Measurements from ENCODE around the gene KCTD12.

The KCTD12 gene

GRCh38 chr13:76846363-76846762, 39.8 kb downstream of the KCTD12 start:
- DNase-seq: no peak
- no peak overlapping the region for H2AFZ ChIP-seq (ENCODE audit: low read length)
- no peak overlapping the region for H3K4me3 ChIP-seq (ENCODE audit: low read length)
- H3K4me1 ChIP-seq (ENCODE audit: low read length): no peaks in the 10 kb centered on the region
- H3K9me3 ChIP-seq (replicated peaks; ENCODE audit: insufficient read depth, low read length): no peaks in the 10 kb centered on the region
- no peak overlapping the region for H3K9ac ChIP-seq (ENCODE audit: low read length)
- no peaks in the 10 kb centered on the region for H3F3A ChIP-seq (ENCODE audit: insufficient read depth, low read length)
- no peaks in the 10 kb centered on the region for H4K20me1 ChIP-seq (ENCODE audit: insufficient read depth, low read length)
- TF ChIP-seq EZH2phosphoT487 (IDR thresholded peaks at IDR 0.05; ENCODE audit: low read length): no peak
- TF ChIP-seq CTCF (IDR thresholded peaks at IDR 0.05; ENCODE audit: low read length): no peak
- TF ChIP-seq EZH2 (optimal IDR thresholded peaks at IDR 0.05; ENCODE audit: low read depth, low read length): no peak
- no peaks in the 10 kb centered on the region for H3K27me3 ChIP-seq (replicated peaks; ENCODE audit: insufficient read depth, low read length)
- no peaks in the 10 kb centered on the region for H3K36me3 ChIP-seq (replicated peaks; ENCODE audit: insufficient read depth, low read length)
- no peak overlapping the region for H3K27ac ChIP-seq (ENCODE audit: low read length)
- H3K9me2 ChIP-seq (replicated peaks; ENCODE audit: insufficient read depth, low read length): no peaks in the 10 kb centered on the region
- H3K79me2 ChIP-seq (ENCODE audit: low read length): no peaks in the 10 kb centered on the region
- no peak overlapping the region for H3K4me2 ChIP-seq (ENCODE audit: low read depth, low read length)

DNA sequence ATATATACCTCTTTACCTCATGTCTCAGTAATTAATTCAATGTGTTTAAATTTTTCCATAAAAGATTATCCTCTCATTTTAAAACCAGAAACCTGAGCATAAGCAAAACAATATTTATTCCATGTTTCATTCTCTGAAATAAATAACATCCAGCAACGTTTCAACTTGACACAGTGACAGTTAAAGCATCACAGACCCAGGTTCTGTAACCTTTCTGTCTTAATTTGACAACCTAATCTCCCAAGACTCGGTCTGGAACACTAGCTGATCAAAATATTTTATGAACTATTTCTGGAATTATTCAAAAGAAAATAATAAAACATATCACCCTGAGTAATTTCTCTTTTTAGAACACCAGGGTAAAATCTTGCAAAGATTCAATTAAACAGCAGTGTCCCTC, 40.3 kb downstream of the KCTD12 start:
- Histone ChIP-seq H3K4me1 (ENCODE audit: low read length) (no peaks in the 10 kb centered on the region), H3K79me2 (ENCODE audit: low read length) (no peaks in the 10 kb centered on the region), H3K27me3 (replicated peaks; ENCODE audit: insufficient read depth, low read length) (no peaks in the 10 kb centered on the region), H4K20me1 (ENCODE audit: insufficient read depth, low read length) (no peaks in the 10 kb centered on the region), H3K27ac (ENCODE audit: low read length) (no peak overlapping the region), H3K36me3 (replicated peaks; ENCODE audit: insufficient read depth, low read length) (no peaks in the 10 kb centered on the region), H3F3A (ENCODE audit: insufficient read depth, low read length) (no peaks in the 10 kb centered on the region), H3K9me3 (replicated peaks; ENCODE audit: insufficient read depth, low read length) (no peaks in the 10 kb centered on the region), H3K9me2 (replicated peaks; ENCODE audit: insufficient read depth, low read length) (no peaks in the 10 kb centered on the region), H3K4me2 (ENCODE audit: low read depth, low read length) (no peak overlapping the region), H3K9ac (ENCODE audit: low read length) (no peak overlapping the region), H2AFZ (ENCODE audit: low read length) (no peak overlapping the region), H3K4me3 (ENCODE audit: low read length) (no peak overlapping the region)
- TF ChIP-seq EZH2phosphoT487 (IDR thresholded peaks at IDR 0.05; ENCODE audit: low read length): no peak
- no peak for TF ChIP-seq CTCF (IDR thresholded peaks at IDR 0.05; ENCODE audit: low read length)
- TF ChIP-seq EZH2 (optimal IDR thresholded peaks at IDR 0.05; ENCODE audit: low read depth, low read length): no peak
- DNase-seq: no peak

DNA sequence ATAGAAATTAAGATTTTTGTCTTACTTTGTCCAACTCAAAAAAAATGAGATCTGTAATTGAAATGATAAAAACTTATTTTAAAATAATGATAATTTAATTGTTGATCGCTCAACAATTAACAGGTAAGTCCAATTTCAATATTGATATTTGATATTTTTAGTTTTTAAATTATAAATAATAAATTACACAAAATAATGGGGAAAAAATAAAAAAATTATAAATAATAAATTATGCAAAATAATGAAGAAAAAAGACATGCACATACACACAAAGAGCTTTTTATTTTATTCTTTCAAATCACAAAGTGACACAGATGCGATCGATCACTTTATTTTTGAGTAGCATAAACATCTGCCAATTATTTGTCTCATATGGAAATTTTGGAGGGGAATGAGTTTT, 40.8 kb downstream of the KCTD12 start:
- Histone ChIP-seq H3K4me2 (ENCODE audit: low read depth, low read length) (no peak overlapping the region), H3K9me2 (replicated peaks; ENCODE audit: insufficient read depth, low read length) (no peaks in the 10 kb centered on the region), H3K9ac (ENCODE audit: low read length) (no peak overlapping the region), H3K9me3 (replicated peaks; ENCODE audit: insufficient read depth, low read length) (no peaks in the 10 kb centered on the region), H3K36me3 (replicated peaks; ENCODE audit: insufficient read depth, low read length) (no peaks in the 10 kb centered on the region), H3K27me3 (replicated peaks; ENCODE audit: insufficient read depth, low read length) (no peaks in the 10 kb centered on the region), H3F3A (ENCODE audit: insufficient read depth, low read length) (no peaks in the 10 kb centered on the region), H3K4me3 (ENCODE audit: low read length) (no peak overlapping the region), H3K79me2 (ENCODE audit: low read length) (no peaks in the 10 kb centered on the region), H3K4me1 (ENCODE audit: low read length) (no peaks in the 10 kb centered on the region), H4K20me1 (ENCODE audit: insufficient read depth, low read length) (no peaks in the 10 kb centered on the region), H3K27ac (ENCODE audit: low read length) (no peak overlapping the region), H2AFZ (ENCODE audit: low read length) (no peak overlapping the region)
- DNase-seq: no peak
- TF ChIP-seq CTCF (IDR thresholded peaks at IDR 0.05; ENCODE audit: low read length): no peak

DNA sequence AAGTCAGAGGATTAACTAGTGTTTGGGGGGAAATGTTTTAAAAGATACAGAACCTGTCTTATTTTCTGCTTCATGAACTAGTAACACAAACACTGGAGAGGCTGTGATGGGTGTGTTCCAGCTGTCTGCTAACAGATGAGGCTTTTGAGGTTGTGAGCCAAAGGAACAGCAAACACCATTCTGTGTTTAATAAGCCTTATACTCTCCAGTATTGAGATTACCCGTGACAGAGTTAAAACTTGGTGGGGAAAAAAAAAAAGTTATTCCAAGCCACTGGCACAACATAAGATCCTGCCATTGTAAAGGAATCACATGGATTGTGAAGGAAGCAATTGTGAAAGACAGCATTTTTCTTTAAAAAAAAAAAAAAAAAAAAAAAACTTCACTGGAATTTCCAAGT, 48.4 kb downstream of the KCTD12 start:
- H3F3A ChIP-seq (ENCODE audit: insufficient read depth, low read length): no peaks in the 10 kb centered on the region
- H3K27ac ChIP-seq (ENCODE audit: low read length): no peak overlapping the region
- no peaks in the 10 kb centered on the region for H3K27me3 ChIP-seq (replicated peaks; ENCODE audit: insufficient read depth, low read length)
- no peak overlapping the region for H3K9ac ChIP-seq (ENCODE audit: low read length)
- no peaks in the 10 kb centered on the region for H3K9me2 ChIP-seq (replicated peaks; ENCODE audit: insufficient read depth, low read length)
- no peak overlapping the region for H3K4me3 ChIP-seq (ENCODE audit: low read length)
- no peaks in the 10 kb centered on the region for H4K20me1 ChIP-seq (ENCODE audit: insufficient read depth, low read length)
- DNase-seq: no peak
- no peaks in the 10 kb centered on the region for H3K4me1 ChIP-seq (ENCODE audit: low read length)
- no peak overlapping the region for H3K4me2 ChIP-seq (ENCODE audit: low read depth, low read length)
- H2AFZ ChIP-seq (ENCODE audit: low read length): no peak overlapping the region
- no peaks in the 10 kb centered on the region for H3K79me2 ChIP-seq (ENCODE audit: low read length)
- H3K9me3 ChIP-seq (replicated peaks; ENCODE audit: insufficient read depth, low read length): no peaks in the 10 kb centered on the region
- no peaks in the 10 kb centered on the region for H3K36me3 ChIP-seq (replicated peaks; ENCODE audit: insufficient read depth, low read length)
- TF ChIP-seq CTCF (IDR thresholded peaks at IDR 0.05; ENCODE audit: low read length) (no peak), EZH2 (optimal IDR thresholded peaks at IDR 0.05; ENCODE audit: low read depth, low read length) (no peak), EZH2phosphoT487 (IDR thresholded peaks at IDR 0.05; ENCODE audit: low read length) (no peak)
